Esophagus squamous epithelium (tissue), 4 donors: ENCODE data around the gene ADAMTS7.
"Not testable (repeated sequence)": the region's sequence is repeated elsewhere in the genome, so short reads cannot be mapped to it uniquely, and the experiment has no call there.

ENCODE experiments used
- POLR2A ChIP-seq, 4 donors: fragments of 450-650 bp; IDR thresholded peaks; one replicate each; pipeline ENCODE4 v1.6.1; 2017; ENCODE audit warnings: antibody characterized with exemption in 4 of 4, mild to moderate bottlenecking in 4 of 4, moderate library complexity in 3 of 4
- TF ChIP-seq, protein P1 (sequence below), 6 experiments: fragments of 450-650 bp in 4 of 6; fragments of 200-600 bp in 2 of 6; sonication (generic) in 2 of 6; IDR thresholded peaks; one replicate each; pipeline ENCODE4 v1.5.1; 2016 to 2019; ENCODE audit warnings: antibody characterized with exemption in 6 of 6, mild to moderate bottlenecking in 4 of 6, moderate library complexity in 4 of 6

GRCh38 chr15:78761475-78761874 lies 49.8 kb downstream of the ADAMTS7 start:
- not testable (repeated sequence) for TF ChIP-seq POLR2A (IDR thresholded peaks at IDR 0.05)
- TF ChIP-seq, protein P1, sequence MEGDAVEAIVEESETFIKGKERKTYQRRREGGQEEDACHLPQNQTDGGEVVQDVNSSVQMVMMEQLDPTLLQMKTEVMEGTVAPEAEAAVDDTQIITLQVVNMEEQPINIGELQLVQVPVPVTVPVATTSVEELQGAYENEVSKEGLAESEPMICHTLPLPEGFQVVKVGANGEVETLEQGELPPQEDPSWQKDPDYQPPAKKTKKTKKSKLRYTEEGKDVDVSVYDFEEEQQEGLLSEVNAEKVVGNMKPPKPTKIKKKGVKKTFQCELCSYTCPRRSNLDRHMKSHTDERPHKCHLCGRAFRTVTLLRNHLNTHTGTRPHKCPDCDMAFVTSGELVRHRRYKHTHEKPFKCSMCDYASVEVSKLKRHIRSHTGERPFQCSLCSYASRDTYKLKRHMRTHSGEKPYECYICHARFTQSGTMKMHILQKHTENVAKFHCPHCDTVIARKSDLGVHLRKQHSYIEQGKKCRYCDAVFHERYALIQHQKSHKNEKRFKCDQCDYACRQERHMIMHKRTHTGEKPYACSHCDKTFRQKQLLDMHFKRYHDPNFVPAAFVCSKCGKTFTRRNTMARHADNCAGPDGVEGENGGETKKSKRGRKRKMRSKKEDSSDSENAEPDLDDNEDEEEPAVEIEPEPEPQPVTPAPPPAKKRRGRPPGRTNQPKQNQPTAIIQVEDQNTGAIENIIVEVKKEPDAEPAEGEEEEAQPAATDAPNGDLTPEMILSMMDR (IDR thresholded peaks at IDR 0.05), result not testable (repeated sequence)
